Effector CD4-positive, alpha-beta T cell (primary cell): ENCODE measurements around the gene TRPM1.

Experiments used
- DNase-seq: peaks from one replicate; pipeline ENCODE4 v3.0.0-alpha.2; 2020

The TRPM1 gene

DNA sequence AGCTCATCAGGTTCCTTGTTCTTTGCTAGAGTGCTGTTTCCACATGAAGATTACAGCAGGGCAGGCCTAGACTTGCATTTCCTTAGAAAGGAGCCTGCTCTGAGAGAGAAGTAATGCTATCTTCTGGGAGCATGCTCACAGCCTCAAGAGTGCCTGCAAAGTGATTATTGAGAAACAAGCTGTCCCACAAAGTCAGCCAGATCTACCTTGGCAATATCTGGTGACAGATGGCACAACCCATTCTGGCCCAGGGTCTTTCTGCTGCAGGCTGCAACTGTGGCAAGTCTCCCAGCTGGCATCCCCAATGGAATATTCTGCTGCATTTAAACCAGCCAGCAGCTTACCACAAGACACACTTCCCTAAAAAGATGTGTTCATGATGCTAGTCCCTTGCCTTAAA is 139.4 kb downstream of the TRPM1 start:
- DNase-seq, result no peak

DNA sequence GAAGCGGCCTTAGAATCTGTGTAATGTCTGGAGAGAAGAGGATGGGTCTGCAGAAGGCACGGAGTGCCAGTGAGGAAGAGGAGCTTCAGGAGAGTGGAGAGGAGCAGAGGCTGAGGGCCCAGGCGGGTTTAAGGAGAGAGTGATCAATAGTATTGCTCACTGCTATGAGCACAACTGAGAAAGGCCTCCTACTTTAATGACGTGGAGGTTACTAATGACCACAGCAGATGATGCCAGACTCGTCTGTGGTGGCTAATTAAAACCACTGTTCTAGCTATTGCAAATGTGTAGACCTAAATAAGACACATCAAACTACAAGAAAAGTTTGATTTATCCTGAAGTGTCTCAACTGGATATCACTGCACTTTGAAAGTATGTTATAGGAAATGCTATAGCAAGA is 143.3 kb downstream of the TRPM1 start:
- DNase-seq, result no peak

DNA sequence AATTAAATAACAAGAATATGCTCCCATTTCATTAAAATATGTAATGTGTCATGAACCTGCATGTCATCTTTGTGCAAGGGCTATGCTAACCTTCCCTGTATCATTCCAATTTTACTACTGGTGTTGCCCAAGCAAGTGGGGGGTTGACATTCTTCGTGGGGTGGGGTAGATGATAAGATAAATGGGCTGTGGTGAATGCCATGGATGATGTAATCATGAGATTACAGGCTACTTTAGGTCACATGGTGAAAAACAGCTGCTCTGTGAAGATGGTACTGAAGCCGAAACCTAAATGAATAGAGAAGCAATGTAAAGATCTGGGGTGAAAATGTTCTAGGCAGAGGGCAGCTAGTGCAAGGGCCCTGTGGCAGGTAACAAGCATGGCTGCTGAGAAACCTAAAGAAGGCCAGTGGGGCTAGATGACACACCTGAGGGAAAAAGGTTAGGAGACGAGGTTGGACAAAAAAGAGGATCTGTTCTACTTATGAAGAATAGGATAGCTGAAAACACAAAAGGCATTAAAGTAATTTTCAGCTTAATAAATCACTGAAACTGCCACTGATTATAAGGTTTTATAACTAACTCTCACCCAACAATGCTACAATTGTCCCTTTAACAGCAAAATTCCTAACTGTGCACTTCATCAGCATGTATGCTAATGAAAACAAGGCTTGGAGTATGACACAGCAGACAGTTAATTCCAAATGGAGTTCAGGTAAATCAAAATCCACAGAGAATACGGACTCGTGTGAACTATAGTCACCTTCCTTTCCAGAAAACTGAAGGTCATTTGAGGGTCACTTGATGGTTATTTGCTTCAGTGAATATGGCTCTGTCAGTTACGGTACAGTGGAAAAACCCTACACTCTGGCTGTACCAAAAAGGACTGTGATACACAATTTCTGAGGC is 145.1 kb downstream of the TRPM1 start:
- no peak for DNase-seq

DNA sequence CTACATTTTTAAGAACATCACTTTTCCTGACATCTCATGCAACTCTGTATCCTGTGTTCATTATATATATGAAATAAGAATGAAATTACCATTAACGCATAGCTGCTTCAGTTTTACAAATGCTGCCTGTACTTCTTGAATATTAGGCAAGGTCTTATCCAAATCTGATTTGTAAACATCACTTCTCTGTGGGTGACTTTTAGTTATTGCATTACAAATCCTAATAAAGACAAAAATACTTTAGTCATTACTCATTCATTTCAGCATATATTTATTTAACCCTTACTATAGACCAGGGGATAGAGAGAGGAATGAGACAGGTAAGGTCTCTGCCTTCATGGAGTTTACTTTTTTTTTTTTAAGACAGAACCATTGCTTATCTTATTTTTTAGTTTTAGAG is 146.9 kb downstream of the TRPM1 start:
- no peak for DNase-seq

DNA sequence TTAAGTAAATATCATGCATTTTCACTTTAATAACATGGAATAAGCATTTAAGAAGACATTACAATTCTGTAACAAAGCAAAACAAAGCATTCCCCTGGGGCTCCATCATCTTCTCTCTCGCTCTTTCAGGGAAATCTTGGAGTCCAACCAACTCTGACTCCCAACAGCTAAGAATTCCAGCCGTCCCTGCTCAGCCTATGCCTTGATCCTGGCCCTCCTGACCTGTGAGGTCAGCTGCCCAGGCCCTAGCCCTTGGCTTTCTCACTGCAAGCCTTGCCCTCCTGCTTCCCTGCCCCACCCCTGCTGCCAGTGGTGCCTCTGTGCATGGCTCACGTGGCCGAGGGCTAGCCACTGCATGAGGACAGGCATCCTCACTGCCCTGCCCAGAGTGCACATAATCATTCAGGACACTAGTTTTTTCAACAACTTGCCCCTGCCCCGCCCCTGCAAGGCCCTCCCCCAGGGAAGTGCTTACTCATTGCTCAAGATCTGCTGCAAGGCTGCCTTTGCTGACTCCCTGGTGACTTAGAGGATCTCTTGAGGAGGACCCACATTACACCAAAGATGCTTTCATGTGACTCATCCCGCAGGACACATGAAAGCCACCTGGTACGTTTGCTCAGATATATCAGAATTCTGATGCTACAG is 147.7 kb downstream of the TRPM1 start:
- no peak for DNase-seq

DNA sequence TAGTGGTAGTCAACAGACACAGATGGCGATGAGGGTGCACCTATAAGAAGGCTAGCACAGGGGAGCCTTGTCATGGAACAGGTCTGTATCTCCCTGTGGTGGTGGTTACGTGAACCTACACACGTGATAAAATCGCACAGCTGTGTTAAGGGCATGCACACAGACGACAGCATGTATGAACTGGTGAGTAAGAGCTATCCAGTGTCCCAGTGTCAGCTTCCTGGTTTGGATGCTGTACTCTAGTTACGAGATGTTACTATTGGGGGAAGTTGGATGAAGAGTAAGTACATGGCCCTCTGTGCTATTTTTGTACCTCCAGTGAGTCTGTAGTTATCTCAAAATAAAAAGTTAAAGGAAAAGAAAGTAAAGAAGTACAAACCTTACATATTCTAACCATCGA is 148.3 kb downstream of the TRPM1 start:
- no peak for DNase-seq
